ENCODE measurements around the gene FHIP2A.
A peak's percentile ranks its signal among the peaks of the same experiment; 100 is the strongest.
"Not testable (repeated sequence)": the region's sequence is repeated elsewhere in the genome, so short reads cannot be mapped to it uniquely, and the experiment has no call there.

Gene FHIP2A

DNA sequence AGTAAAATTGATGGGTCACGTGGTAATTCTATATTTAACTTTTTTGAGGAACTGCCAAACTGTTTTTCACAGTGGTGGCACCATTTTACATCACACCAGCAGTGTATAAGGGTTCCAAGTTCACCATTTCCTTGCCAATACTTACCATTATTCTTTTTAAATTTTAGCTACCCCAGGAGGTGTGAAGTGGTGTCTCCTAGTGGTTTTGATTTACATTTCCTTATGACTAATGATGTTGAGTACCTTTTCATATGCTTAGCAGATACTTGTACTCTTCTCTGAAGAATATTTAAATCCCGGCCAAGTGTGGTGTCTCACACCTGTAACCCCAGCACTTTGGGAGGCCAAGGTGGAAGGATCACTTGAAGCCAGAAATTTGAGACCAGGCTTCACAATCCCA lies 28.5 kb downstream of the FHIP2A start:
- no peak overlapping the region for H3K4me3 ChIP-seq (ENCODE audit: low read depth, low read length)
- no peak for TF ChIP-seq CTCF (IDR thresholded peaks at IDR 0.05; ENCODE audit: low read depth, low read length)

DNA sequence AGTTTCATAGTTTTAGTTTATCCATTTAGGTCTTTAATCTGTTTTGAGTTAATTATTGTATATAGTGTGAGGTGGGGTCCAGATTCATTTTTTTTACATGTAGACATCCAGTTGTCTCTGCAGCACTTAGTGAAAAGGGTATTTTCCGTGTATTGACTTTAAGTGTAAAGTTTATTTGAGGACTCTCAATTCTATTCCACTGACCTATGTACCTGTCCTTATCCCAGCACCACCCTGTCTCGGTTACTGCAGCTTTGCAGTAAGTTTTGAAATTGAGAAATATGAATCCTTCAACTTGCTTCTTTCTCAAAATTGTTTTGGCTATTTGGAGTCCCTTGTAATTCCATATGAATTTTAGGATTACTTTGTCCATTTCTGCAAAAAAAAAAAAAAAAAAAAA lies 29.8 kb downstream of the FHIP2A start:
- no peak overlapping the region for H3K4me3 ChIP-seq (ENCODE audit: low read depth, low read length)
- no peak for TF ChIP-seq CTCF (IDR thresholded peaks at IDR 0.05; ENCODE audit: low read depth, low read length)

GRCh38 chr10:114852197-114852596 lies 30.6 kb downstream of the FHIP2A start:
- no peak for TF ChIP-seq CTCF (IDR thresholded peaks at IDR 0.05; ENCODE audit: low read depth, low read length)
- no peak overlapping the region for H3K4me3 ChIP-seq (ENCODE audit: low read depth, low read length)

GRCh38 chr10:114854906-114855305 lies 33.3 kb downstream of the FHIP2A start:
- no peak overlapping the region for H3K4me3 ChIP-seq (ENCODE audit: low read depth, low read length)
- TF ChIP-seq CTCF (IDR thresholded peaks at IDR 0.05; ENCODE audit: low read depth, low read length): no peak

DNA sequence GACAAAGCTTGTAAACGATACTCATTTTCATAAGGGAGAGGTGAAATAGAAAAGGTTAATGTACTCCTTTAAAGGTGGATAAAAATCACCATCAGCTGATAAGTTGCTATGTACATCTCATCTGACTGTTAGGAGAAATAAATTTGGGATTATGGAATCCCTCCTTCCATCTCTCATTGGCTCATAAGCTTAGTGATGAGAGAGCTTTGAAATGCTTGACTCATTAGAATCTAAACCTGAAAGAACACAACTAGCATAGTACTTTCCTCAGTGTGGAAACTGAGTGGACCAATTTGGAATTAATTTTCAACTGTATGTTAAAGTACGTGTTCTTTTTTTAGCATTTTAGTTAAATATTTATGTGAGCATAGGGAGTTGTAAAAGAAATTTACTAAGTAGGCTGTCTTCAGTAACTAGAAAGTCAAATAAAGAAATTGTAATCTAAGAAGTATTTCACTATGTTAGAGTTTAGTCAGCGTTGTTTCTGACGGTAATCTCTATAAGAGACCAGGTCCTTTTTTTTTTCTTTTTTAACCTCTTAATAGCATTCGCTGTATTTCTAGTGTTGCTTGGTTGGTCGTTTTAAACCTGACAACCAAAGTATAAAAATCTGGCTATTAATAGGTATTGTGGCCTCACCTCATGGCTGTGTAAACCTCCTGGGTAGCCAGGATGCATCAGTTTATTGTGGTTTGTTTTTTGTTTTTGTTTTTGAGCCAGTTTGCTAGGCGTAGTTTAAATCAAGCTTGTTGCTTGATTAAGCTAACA lies 34.4 kb downstream of the FHIP2A start:
- TF ChIP-seq CTCF (IDR thresholded peaks at IDR 0.05; ENCODE audit: low read depth, low read length): no peak
- H3K4me3 ChIP-seq (ENCODE audit: low read depth, low read length): peak overlapping the region; percentile 37

- peak overlapping the region; percentile 37 for H3K4me3 ChIP-seq (ENCODE audit: low read depth, low read length)
- TF ChIP-seq CTCF (IDR thresholded peaks at IDR 0.05; ENCODE audit: low read depth, low read length): no peak
These were observed 35.1 kb downstream of the FHIP2A start for GRCh38 chr10:114856544-114857287.

GRCh38 chr10:114857288-114857565 lies 35.6 kb downstream of the FHIP2A start:
- not testable (repeated sequence) for H3K4me3 ChIP-seq (ENCODE audit: low read depth, low read length)
